Lung microvascular endothelial cell (primary cell): ENCODE results near the gene SUPT20H. TPM values are rescaled to one million over a fixed set of nuclear protein-coding genes. Genes with fewer than 3 reads are reported as not detected.
A peak's percentile ranks its signal among the peaks of the same experiment; 100 is the strongest.
"Not testable (repeated sequence)": the region's sequence is repeated elsewhere in the genome, so short reads cannot be mapped to it uniquely, and the experiment has no call there.

Experiments used
- DNase-seq, 2 donors: peaks; one replicate each; pipeline versions ENCODE4 v3.0.0 to v3.0.0-alpha.2; 2010; ENCODE audit warnings: low read depth in 2 of 2
- total RNA-seq: library from RNA; depleted of rRNA; stranded (reverse); fragments of >200 nt; gene quantifications from 2 replicates; pipeline ENCODE4 v1.2.1, GENCODE V29; 2014

Gene SUPT20H
- total RNA-seq, 1 donor from 2014 or later = 26.0 TPM

- no peak for DNase-seq
These were observed 10.7 kb upstream of the SUPT20H start for GRCh38 chr13:37070145-37070695.

- no peak for DNase-seq
These were observed 10.2 kb upstream of the SUPT20H start for GRCh38 chr13:37069597-37070103.

- peak; percentile 29 to 50 for DNase-seq
These were observed 9.5 kb upstream of the SUPT20H start for GRCh38 chr13:37068962-37069361.

- no peak for DNase-seq
These were observed 8.4 kb upstream of the SUPT20H start for GRCh38 chr13:37067874-37068273.

- DNase-seq = no peak
These were observed 6.5 kb upstream of the SUPT20H start for GRCh38 chr13:37065890-37066526.

- no peak for DNase-seq
These were observed 332 bp upstream of the SUPT20H start for GRCh38 chr13:37059848-37060192.

GRCh38 chr13:37056228-37056627 lies 3.3 kb downstream of the SUPT20H start:
- not testable (repeated sequence) for DNase-seq

GRCh38 chr13:37053111-37053510 lies 6.4 kb downstream of the SUPT20H start:
- DNase-seq = not testable (repeated sequence)

- DNase-seq = no peak
These were observed 9.7 kb downstream of the SUPT20H start for GRCh38 chr13:37049810-37050209.

- DNase-seq = no peak
These were observed 11.6 kb downstream of the SUPT20H start for GRCh38 chr13:37047846-37048245.

GRCh38 chr13:37047032-37047431 lies 12.5 kb downstream of the SUPT20H start:
- DNase-seq = no peak

GRCh38 chr13:37046062-37046461 lies 13.4 kb downstream of the SUPT20H start:
- DNase-seq = no peak

- DNase-seq = no peak
These were observed 18.7 kb downstream of the SUPT20H start for GRCh38 chr13:37040789-37041188.

- no peak for DNase-seq
These were observed 19.6 kb downstream of the SUPT20H start for GRCh38 chr13:37039896-37040295.

GRCh38 chr13:37037241-37037640 lies 22.2 kb downstream of the SUPT20H start:
- no peak for DNase-seq

GRCh38 chr13:37029617-37030016 lies 29.9 kb downstream of the SUPT20H start:
- peak; percentile 7 to 43 for DNase-seq

- DNase-seq = no peak
These were observed 31.8 kb downstream of the SUPT20H start for GRCh38 chr13:37027639-37028038.

- DNase-seq = peak; percentile 17 to 43
These were observed 32.7 kb downstream of the SUPT20H start for GRCh38 chr13:37026771-37027170.

GRCh38 chr13:37023871-37024270 lies 35.6 kb downstream of the SUPT20H start:
- DNase-seq = peak in 1 of 2 donors; percentile 33

GRCh38 chr13:37014609-37015008 lies 44.9 kb downstream of the SUPT20H start:
- DNase-seq = no peak

- DNase-seq = no peak
These were observed 47.7 kb downstream of the SUPT20H start for GRCh38 chr13:37011788-37012187.

GRCh38 chr13:37011002-37011401 lies 48.5 kb downstream of the SUPT20H start:
- peak in 1 of 2 donors; percentile 1 for DNase-seq

- no peak for DNase-seq
These were observed 49.1 kb downstream of the SUPT20H start for GRCh38 chr13:37010424-37010823.
